Measurements from ENCODE around the gene ADAR.

GRCh38 chr1:154589780-154590179 is 18.2 kb downstream of the ADAR start:
- TF ChIP-seq CTCF (IDR thresholded peaks at IDR 0.05; ENCODE audit: extremely low read depth in 1 of 2, insufficient read depth in 1 of 2, low read depth in 1 of 2, low read length in 2 of 2), result no peak
- no peak for TF ChIP-seq POLR2A (IDR thresholded peaks at IDR 0.05; ENCODE audit: low read depth, low read length)
- no peak for TF ChIP-seq POLR2AphosphoS5 (IDR thresholded peaks at IDR 0.05; ENCODE audit: insufficient read depth, low read depth, low read length)
- TF ChIP-seq MYC (IDR thresholded peaks at IDR 0.05; ENCODE audit: low read depth, low read length), result no peak
- no peak for TF ChIP-seq EZH2 (IDR thresholded peaks at IDR 0.05; ENCODE audit: borderline replicate concordance, low read depth, low read length, severe bottlenecking)
- no peak for TF ChIP-seq FOS (IDR thresholded peaks at IDR 0.05; ENCODE audit: borderline replicate concordance, insufficient read depth, low read length)
- no peak for TF ChIP-seq JUN (IDR thresholded peaks at IDR 0.05; ENCODE audit: borderline replicate concordance, insufficient read depth, insufficient read length, low read depth)
- TF ChIP-seq MAX (IDR thresholded peaks at IDR 0.05; ENCODE audit: insufficient read depth, insufficient read length), result no peak
- TF ChIP-seq GATA2 (IDR thresholded peaks at IDR 0.05; ENCODE audit: insufficient read depth, insufficient read length, low read depth, low read length), result no peak

All from endothelial cell of umbilical vein (primary cell).